NB4 (cell line): ENCODE measurements around the gene MED14.

ENCODE experiments used
- CTCF ChIP-seq: IDR thresholded peaks from one replicate; pipeline ENCODE4 v1.5.1; 2012; ENCODE audit warnings: low read depth, low read length
- MAX ChIP-seq: IDR thresholded peaks from 2 replicates; pipeline ENCODE4 v1.6.1; 2011; ENCODE audit warnings: low read depth, low read length
- MYC ChIP-seq: IDR thresholded peaks from 2 replicates; pipeline ENCODE4 v1.6.1; 2011; ENCODE audit warnings: low read depth, low read length
- POLR2A ChIP-seq: IDR thresholded peaks from 2 replicates; pipeline ENCODE4 v1.6.1; 2011; ENCODE audit warnings: mild to moderate bottlenecking; ENCODE audit not compliant: insufficient read length; ENCODE audit errors: extremely low read depth

GRCh38 chrX:40719731-40720130, 15.6 kb downstream of the MED14 start:
- TF ChIP-seq CTCF, result no peak
- TF ChIP-seq POLR2A, result no peak
- TF ChIP-seq MAX, result no peak
- TF ChIP-seq MYC, result no peak
